Skeletal muscle satellite cell (primary cell): ENCODE data around the gene LHFPL6.

Source experiments
- H3K27me3 ChIP-seq: 2 replicates; pipeline ENCODE4 v1.7.0; 2013; ENCODE audit warnings: low read length; ENCODE audit not compliant: control insufficient read depth, insufficient read depth
- H3K36me3 ChIP-seq: 2 replicates; pipeline ENCODE4 v1.7.0; 2013; ENCODE audit warnings: mild to moderate bottlenecking, control low read depth, low read length; ENCODE audit not compliant: insufficient read depth
- H3K4me1 ChIP-seq: 2 replicates; pipeline ENCODE4 v1.7.0; 2013; ENCODE audit warnings: low read length; ENCODE audit not compliant: control insufficient read depth, insufficient read depth
- H3K4me2 ChIP-seq: 2 replicates; pipeline ENCODE4 v1.7.0; 2013; ENCODE audit warnings: mild to moderate bottlenecking, low read length
- H3K4me3 ChIP-seq: 2 replicates; pipeline ENCODE4 v1.7.0; 2013; ENCODE audit warnings: low read length
- H3K9ac ChIP-seq: 2 replicates; pipeline ENCODE4 v1.7.0; 2013; ENCODE audit warnings: mild to moderate bottlenecking, low read depth, low read length, moderate library complexity
- H3K9me3 ChIP-seq: replicated peaks from 2 replicates; pipeline ENCODE4 v1.7.0; 2013; ENCODE audit warnings: mild to moderate bottlenecking, control low read depth, low read length

LHFPL6 gene

GRCh38 chr13:39394796-39395678 lies 208.0 kb downstream of the LHFPL6 start:
- no peaks in the 10 kb centered on the region for H3K36me3 ChIP-seq
- no peaks in the 10 kb centered on the region for H3K4me1 ChIP-seq

GRCh38 chr13:39391761-39392160 lies 211.2 kb downstream of the LHFPL6 start:
- Histone ChIP-seq H3K9me3 (no peaks in the 10 kb centered on the region), H3K4me3 (no peak overlapping the region), H3K4me1 (no peaks in the 10 kb centered on the region), H3K9ac (no peak overlapping the region), H3K27me3 (no peaks in the 10 kb centered on the region), H3K4me2 (no peak overlapping the region), H3K36me3 (no peaks in the 10 kb centered on the region)

More at GRCh38 chr13:39394796-39395678, 208.0 kb downstream of the LHFPL6 start:
- H3K4me2 ChIP-seq = no peak overlapping the region
- H3K9me3 ChIP-seq = no peaks in the 10 kb centered on the region
- no peaks in the 10 kb centered on the region for H3K27me3 ChIP-seq
- no peak overlapping the region for H3K4me3 ChIP-seq
- H3K9ac ChIP-seq = no peak overlapping the region

- Histone ChIP-seq H3K9ac (no peak overlapping the region), H3K36me3 (no peaks in the 10 kb centered on the region), H3K9me3 (no peaks in the 10 kb centered on the region), H3K4me1 (peaks cover 7% of the 10 kb centered on the region), H3K4me2 (no peak overlapping the region), H3K4me3 (no peak overlapping the region), H3K27me3 (no peaks in the 10 kb centered on the region)
These were observed 214.0 kb downstream of the LHFPL6 start for GRCh38 chr13:39389013-39389412.

GRCh38 chr13:39385621-39386231 lies 217.3 kb downstream of the LHFPL6 start:
- Histone ChIP-seq H3K4me3 (no peak overlapping the region), H3K4me1 (peaks cover 7% of the 10 kb centered on the region), H3K9ac (no peak overlapping the region), H3K27me3 (no peaks in the 10 kb centered on the region), H3K4me2 (no peak overlapping the region), H3K9me3 (no peaks in the 10 kb centered on the region), H3K36me3 (no peaks in the 10 kb centered on the region)

- Histone ChIP-seq H3K36me3 (no peaks in the 10 kb centered on the region), H3K9me3 (no peaks in the 10 kb centered on the region), H3K4me1 (peaks cover 10% of the 10 kb centered on the region), H3K4me2 (no peak overlapping the region), H3K9ac (no peak overlapping the region), H3K27me3 (no peaks in the 10 kb centered on the region), H3K4me3 (no peak overlapping the region)
These were observed 217.8 kb downstream of the LHFPL6 start for GRCh38 chr13:39385154-39385553.

- H3K4me1 ChIP-seq = peaks cover 18% of the 10 kb centered on the region
- H3K9me3 ChIP-seq = no peaks in the 10 kb centered on the region
- H3K4me3 ChIP-seq = no peak overlapping the region
- peaks cover 3% of the 10 kb centered on the region for H3K36me3 ChIP-seq
- H3K4me2 ChIP-seq = no peak overlapping the region
- H3K27me3 ChIP-seq = no peaks in the 10 kb centered on the region
- no peak overlapping the region for H3K9ac ChIP-seq
These were observed 221.5 kb downstream of the LHFPL6 start for GRCh38 chr13:39381456-39381855.

- H3K36me3 ChIP-seq = peaks cover 3% of the 10 kb centered on the region
- H3K4me2 ChIP-seq = no peak overlapping the region
- no peaks in the 10 kb centered on the region for H3K27me3 ChIP-seq
These were observed 223.0 kb downstream of the LHFPL6 start for GRCh38 chr13:39379667-39380655.

GRCh38 chr13:39379118-39379517 lies 223.9 kb downstream of the LHFPL6 start:
- no peak overlapping the region for H3K9ac ChIP-seq
- H3K9me3 ChIP-seq = no peaks in the 10 kb centered on the region
- no peaks in the 10 kb centered on the region for H3K27me3 ChIP-seq
- H3K4me3 ChIP-seq = no peak overlapping the region
- H3K36me3 ChIP-seq = peaks cover 3% of the 10 kb centered on the region
- H3K4me1 ChIP-seq = peaks cover 10% of the 10 kb centered on the region
- no peak overlapping the region for H3K4me2 ChIP-seq

More at GRCh38 chr13:39379667-39380655, 223.0 kb downstream of the LHFPL6 start:
- peaks cover 10% of the 10 kb centered on the region for H3K4me1 ChIP-seq
- no peak overlapping the region for H3K9ac ChIP-seq
- no peaks in the 10 kb centered on the region for H3K9me3 ChIP-seq
- no peak overlapping the region for H3K4me3 ChIP-seq

GRCh38 chr13:39378306-39378705 lies 224.7 kb downstream of the LHFPL6 start:
- Histone ChIP-seq H3K9ac (no peak overlapping the region), H3K4me1 (peaks cover 10% of the 10 kb centered on the region), H3K27me3 (no peaks in the 10 kb centered on the region), H3K9me3 (no peaks in the 10 kb centered on the region), H3K4me2 (no peak overlapping the region), H3K36me3 (peaks cover 3% of the 10 kb centered on the region), H3K4me3 (no peak overlapping the region)

GRCh38 chr13:39377699-39378098 lies 225.3 kb downstream of the LHFPL6 start:
- Histone ChIP-seq H3K27me3 (no peaks in the 10 kb centered on the region), H3K4me2 (no peak overlapping the region), H3K4me1 (peaks cover 10% of the 10 kb centered on the region), H3K36me3 (peaks cover 3% of the 10 kb centered on the region), H3K9me3 (no peaks in the 10 kb centered on the region), H3K4me3 (no peak overlapping the region), H3K9ac (no peak overlapping the region)

GRCh38 chr13:39376076-39376475 lies 226.9 kb downstream of the LHFPL6 start:
- H3K27me3 ChIP-seq = no peaks in the 10 kb centered on the region
- peaks cover 10% of the 10 kb centered on the region for H3K4me1 ChIP-seq
- no peak overlapping the region for H3K9ac ChIP-seq
- H3K9me3 ChIP-seq = no peaks in the 10 kb centered on the region
- peaks cover 3% of the 10 kb centered on the region for H3K36me3 ChIP-seq
- no peak overlapping the region for H3K4me3 ChIP-seq
- no peak overlapping the region for H3K4me2 ChIP-seq
